GM12874 (cell line): Measurements from ENCODE around the gene ATP2A1.

Experiments used
- CTCF ChIP-seq: IDR thresholded peaks from 2 replicates; pipeline ENCODE4 v1.5.1; 2011; ENCODE audit warnings: low read depth, mild to moderate bottlenecking, control low read depth, low read length, moderate library complexity; ENCODE audit not compliant: insufficient read depth

The ATP2A1 gene

GRCh38 chr16:28836761-28837064 lies 41.6 kb upstream of the ATP2A1 start:
- no peak for TF ChIP-seq CTCF

- TF ChIP-seq CTCF: no peak
These were observed 40.4 kb upstream of the ATP2A1 start for GRCh38 chr16:28837672-28838557.

GRCh38 chr16:28838558-28838918 lies 39.8 kb upstream of the ATP2A1 start:
- TF ChIP-seq CTCF: no peak

- TF ChIP-seq CTCF: no peak
These were observed 39.2 kb upstream of the ATP2A1 start for GRCh38 chr16:28839004-28839639.

- TF ChIP-seq CTCF: no peak
These were observed 38.4 kb upstream of the ATP2A1 start for GRCh38 chr16:28839899-28840298.

- no peak for TF ChIP-seq CTCF
These were observed 35.6 kb upstream of the ATP2A1 start for GRCh38 chr16:28842696-28843095.

- no peak for TF ChIP-seq CTCF
These were observed 34.5 kb upstream of the ATP2A1 start for GRCh38 chr16:28843766-28844165.
